ENCODE measurements around the gene FARS2. TPM values are rescaled to one million over a fixed set of nuclear protein-coding genes. Genes with fewer than 3 reads are reported as not detected.
A peak's percentile ranks its signal among the peaks of the same experiment; 100 is the strongest.

Gene FARS2
- total RNA-seq, 2 donors from 2014 or later: 23.9 to 26.0 TPM

- peaks cover 7 to 11% of the 10 kb centered on the region in 2 donors for H3K36me3 Mint-ChIP-seq (ENCODE audit: insufficient read depth in 2 of 2)
- peaks cover 0 to 2% of the 10 kb centered on the region in 2 donors for H3K9me3 Mint-ChIP-seq
- H3K4me1 Mint-ChIP-seq (ENCODE audit: low read depth): peaks cover 77% of the 10 kb centered on the region
- H3K27me3 Mint-ChIP-seq (ENCODE audit: low read depth): no peaks in the 10 kb centered on the region
- DNase-seq (no peak), ATAC-seq (replicated peaks in 1 of 2) (no peak)
- H3K27ac Mint-ChIP-seq: peak overlapping the region; percentile 99
- H3K4me3 Mint-ChIP-seq: peak overlapping the region; percentile 67 to 84
Observed at GRCh38 chr6:5280920-5281319, 19.6 kb downstream of the FARS2 start.

- DNase-seq (no peak), ATAC-seq (replicated peaks in 1 of 2) (no peak)
- H3K27me3 Mint-ChIP-seq (ENCODE audit: low read depth): no peaks in the 10 kb centered on the region
- H3K36me3 Mint-ChIP-seq (ENCODE audit: insufficient read depth in 2 of 2): peaks cover 7 to 11% of the 10 kb centered on the region in 2 donors
- H3K4me1 Mint-ChIP-seq (ENCODE audit: low read depth): peaks cover 86% of the 10 kb centered on the region
- no peak overlapping the region for H3K4me3 Mint-ChIP-seq
- H3K27ac Mint-ChIP-seq: no peak overlapping the region
- H3K9me3 Mint-ChIP-seq: peaks cover 0 to 2% of the 10 kb centered on the region in 2 donors
Observed at GRCh38 chr6:5282191-5282623, 20.9 kb downstream of the FARS2 start.

- H3K9me3 Mint-ChIP-seq: no peaks in the 10 kb centered on the region
- H3K4me1 Mint-ChIP-seq (ENCODE audit: low read depth): peaks cover 73% of the 10 kb centered on the region
- peaks cover under 1 to 2% of the 10 kb centered on the region in 2 donors for H3K36me3 Mint-ChIP-seq (ENCODE audit: insufficient read depth in 2 of 2)
- no peaks in the 10 kb centered on the region for H3K27me3 Mint-ChIP-seq (ENCODE audit: low read depth)
- DNase-seq (no peak), ATAC-seq (replicated peaks in 1 of 2) (no peak)
- peak overlapping the region in 1 of 2 donors; percentile 7 for H3K4me3 Mint-ChIP-seq
- no peak overlapping the region for H3K27ac Mint-ChIP-seq
Observed at GRCh38 chr6:5285081-5285480, 23.8 kb downstream of the FARS2 start.

GRCh38 chr6:5285526-5285925 lies 24.2 kb downstream of the FARS2 start:
- H3K27me3 Mint-ChIP-seq (ENCODE audit: low read depth): no peaks in the 10 kb centered on the region
- DNase-seq (no peak), ATAC-seq (replicated peaks in 1 of 2) (no peak)
- peaks cover 0 to 2% of the 10 kb centered on the region in 2 donors for H3K36me3 Mint-ChIP-seq (ENCODE audit: insufficient read depth in 2 of 2)
- H3K27ac Mint-ChIP-seq: no peak overlapping the region
- no peaks in the 10 kb centered on the region for H3K9me3 Mint-ChIP-seq
- peaks cover 69% of the 10 kb centered on the region for H3K4me1 Mint-ChIP-seq (ENCODE audit: low read depth)
- H3K4me3 Mint-ChIP-seq: peak overlapping the region in 1 of 2 donors; percentile 7

- Mint-ChIP-seq H3K4me1 (ENCODE audit: low read depth) (peaks cover 66% of the 10 kb centered on the region), H3K4me3 (no peak overlapping the region), H3K36me3 (ENCODE audit: insufficient read depth in 2 of 2) (peaks cover 0 to 2% of the 10 kb centered on the region in 2 donors), H3K27me3 (ENCODE audit: low read depth) (no peaks in the 10 kb centered on the region), H3K27ac (peak overlapping the region; percentile 12), H3K9me3 (no peaks in the 10 kb centered on the region)
- DNase-seq: no peak
- no peak for ATAC-seq (replicated peaks in 1 of 2)
Observed at GRCh38 chr6:5286780-5287179, 25.5 kb downstream of the FARS2 start.

- H3K4me1 Mint-ChIP-seq (ENCODE audit: low read depth): peaks cover 66% of the 10 kb centered on the region
- peak overlapping the region; percentile 13 to 31 for H3K4me3 Mint-ChIP-seq
- peaks cover 2 to 3% of the 10 kb centered on the region in 2 donors for H3K9me3 Mint-ChIP-seq
- DNase-seq (no peak), ATAC-seq (replicated peaks in 1 of 2) (peak in 1 of 2 donors; percentile 57)
- H3K36me3 Mint-ChIP-seq (ENCODE audit: insufficient read depth in 2 of 2): peaks cover 2 to 5% of the 10 kb centered on the region in 2 donors
- no peaks in the 10 kb centered on the region for H3K27me3 Mint-ChIP-seq (ENCODE audit: low read depth)
- H3K27ac Mint-ChIP-seq: peak overlapping the region; percentile 1
Observed at GRCh38 chr6:5287205-5287965, 26.1 kb downstream of the FARS2 start.

GRCh38 chr6:5287966-5288297 lies 26.6 kb downstream of the FARS2 start:
- Mint-ChIP-seq H3K9me3 (peaks cover 2 to 6% of the 10 kb centered on the region in 2 donors), H3K27me3 (ENCODE audit: low read depth) (no peaks in the 10 kb centered on the region), H3K27ac (peak overlapping the region; percentile 1), H3K36me3 (ENCODE audit: insufficient read depth in 2 of 2) (peaks cover 2 to 8% of the 10 kb centered on the region in 2 donors), H3K4me3 (peak overlapping the region; percentile 13 to 31), H3K4me1 (ENCODE audit: low read depth) (peaks cover 66% of the 10 kb centered on the region)
- ATAC-seq (replicated peaks in 1 of 2): no peak
- DNase-seq: no peak

GRCh38 chr6:5290097-5290496 lies 28.8 kb downstream of the FARS2 start:
- H3K27me3 Mint-ChIP-seq (ENCODE audit: low read depth): no peaks in the 10 kb centered on the region
- DNase-seq: no peak
- H3K9me3 Mint-ChIP-seq: peaks cover 2 to 6% of the 10 kb centered on the region in 2 donors
- no peak for ATAC-seq (replicated peaks in 1 of 2)
- H3K27ac Mint-ChIP-seq: no peak overlapping the region
- peaks cover 2 to 8% of the 10 kb centered on the region in 2 donors for H3K36me3 Mint-ChIP-seq (ENCODE audit: insufficient read depth in 2 of 2)
- H3K4me3 Mint-ChIP-seq: no peak overlapping the region
- H3K4me1 Mint-ChIP-seq (ENCODE audit: low read depth): peaks cover 64% of the 10 kb centered on the region

- no peak overlapping the region for H3K4me3 Mint-ChIP-seq
- H3K27ac Mint-ChIP-seq: no peak overlapping the region
- peaks cover 60% of the 10 kb centered on the region for H3K4me1 Mint-ChIP-seq (ENCODE audit: low read depth)
- no peaks in the 10 kb centered on the region for H3K27me3 Mint-ChIP-seq (ENCODE audit: low read depth)
- peaks cover 2 to 6% of the 10 kb centered on the region in 2 donors for H3K9me3 Mint-ChIP-seq
- DNase-seq (no peak), ATAC-seq (replicated peaks in 1 of 2) (no peak)
- peaks cover 2 to 8% of the 10 kb centered on the region in 2 donors for H3K36me3 Mint-ChIP-seq (ENCODE audit: insufficient read depth in 2 of 2)
Observed at GRCh38 chr6:5290500-5290899, 29.2 kb downstream of the FARS2 start.

- H3K36me3 Mint-ChIP-seq (ENCODE audit: insufficient read depth in 2 of 2): peaks cover 2 to 8% of the 10 kb centered on the region in 2 donors
- ATAC-seq (replicated peaks in 1 of 2): no peak
- no peak for DNase-seq
- peaks cover 2 to 6% of the 10 kb centered on the region in 2 donors for H3K9me3 Mint-ChIP-seq
- H3K4me3 Mint-ChIP-seq: no peak overlapping the region
- H3K27me3 Mint-ChIP-seq (ENCODE audit: low read depth): no peaks in the 10 kb centered on the region
- H3K27ac Mint-ChIP-seq: no peak overlapping the region
- H3K4me1 Mint-ChIP-seq (ENCODE audit: low read depth): peaks cover 58% of the 10 kb centered on the region
Observed at GRCh38 chr6:5292154-5292553, 30.8 kb downstream of the FARS2 start.

GRCh38 chr6:5293692-5294091 lies 32.4 kb downstream of the FARS2 start:
- no peak for ATAC-seq (replicated peaks in 1 of 2)
- Mint-ChIP-seq H3K36me3 (ENCODE audit: insufficient read depth in 2 of 2) (peaks cover 2 to 8% of the 10 kb centered on the region in 2 donors), H3K27ac (no peak overlapping the region), H3K27me3 (ENCODE audit: low read depth) (no peaks in the 10 kb centered on the region), H3K4me1 (ENCODE audit: low read depth) (peaks cover 49% of the 10 kb centered on the region), H3K9me3 (peaks cover 2 to 6% of the 10 kb centered on the region in 2 donors), H3K4me3 (no peak overlapping the region)
- DNase-seq: no peak

- H3K27ac Mint-ChIP-seq: peak overlapping the region; percentile 56
- DNase-seq (no peak), ATAC-seq (replicated peaks in 1 of 2) (peak; percentile 37 to 59)
- peak overlapping the region in 1 of 2 donors; percentile 43 for H3K4me3 Mint-ChIP-seq
- H3K36me3 Mint-ChIP-seq (ENCODE audit: insufficient read depth in 2 of 2): peaks cover 2 to 8% of the 10 kb centered on the region in 2 donors
- peaks cover 58% of the 10 kb centered on the region for H3K4me1 Mint-ChIP-seq (ENCODE audit: low read depth)
- peaks cover 2 to 6% of the 10 kb centered on the region in 2 donors for H3K9me3 Mint-ChIP-seq
- H3K27me3 Mint-ChIP-seq (ENCODE audit: low read depth): no peaks in the 10 kb centered on the region
Observed at GRCh38 chr6:5294392-5295211, 33.3 kb downstream of the FARS2 start.

- H3K4me1 Mint-ChIP-seq (ENCODE audit: low read depth): peaks cover 66% of the 10 kb centered on the region
- peaks cover 2 to 6% of the 10 kb centered on the region in 2 donors for H3K36me3 Mint-ChIP-seq (ENCODE audit: insufficient read depth in 2 of 2)
- H3K9me3 Mint-ChIP-seq: peaks cover 2 to 6% of the 10 kb centered on the region in 2 donors
- no peak for ATAC-seq (replicated peaks in 1 of 2)
- H3K4me3 Mint-ChIP-seq: no peak overlapping the region
- H3K27ac Mint-ChIP-seq: no peak overlapping the region
- DNase-seq: no peak
- no peaks in the 10 kb centered on the region for H3K27me3 Mint-ChIP-seq (ENCODE audit: low read depth)
Observed at GRCh38 chr6:5295623-5296022, 34.3 kb downstream of the FARS2 start.
